ENCODE measurements around the gene LONP1. TPM values are rescaled to one million over a fixed set of nuclear protein-coding genes. Genes with fewer than 3 reads are reported as not detected.

LONP1 gene
- total RNA-seq, 4 donors from 2014 or later, result 39.9 to 134 (median 44.1) TPM

DNA sequence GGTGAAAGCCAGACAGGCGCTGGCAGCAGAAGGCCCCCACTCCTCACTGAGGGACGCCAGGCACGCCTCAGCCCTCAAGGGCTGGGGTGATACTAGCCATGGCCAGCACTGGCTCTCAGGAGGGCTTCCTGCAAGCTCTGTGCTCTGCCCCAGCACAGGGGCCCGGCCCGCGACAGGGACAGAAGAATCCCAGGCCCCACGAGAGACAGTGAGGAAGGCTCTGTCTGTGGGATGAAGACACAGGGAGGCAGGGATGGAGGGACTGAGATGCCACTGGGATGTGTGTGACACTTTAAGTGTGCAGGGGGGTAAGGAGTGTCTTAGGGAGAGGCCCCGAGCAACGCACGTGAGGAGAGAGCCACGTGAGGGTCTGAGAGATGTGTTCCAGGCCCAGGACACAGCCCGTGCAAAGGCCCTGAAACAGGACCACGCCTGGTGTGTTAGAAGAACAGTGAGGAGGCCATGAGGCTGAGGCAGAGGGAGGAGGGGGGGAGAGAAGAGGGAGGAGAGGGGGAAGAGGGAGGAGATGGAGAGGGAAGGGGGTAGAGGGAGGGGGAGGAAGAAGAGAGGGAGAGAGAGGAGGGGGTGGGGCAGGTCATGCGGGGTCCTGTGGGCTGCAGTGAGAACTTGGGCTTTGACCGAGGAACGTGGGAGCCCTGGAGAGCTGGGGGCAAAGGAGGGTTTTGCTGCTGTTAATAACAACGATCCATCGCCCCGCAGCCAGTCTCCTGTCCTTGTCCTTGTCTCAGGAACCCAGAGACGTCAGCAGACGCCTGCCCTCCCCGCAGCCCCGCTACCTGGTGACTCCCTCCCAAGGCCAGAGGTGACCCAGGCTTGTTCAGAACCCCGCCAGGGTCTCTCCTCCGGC lies 22.7 kb downstream of the LONP1 start:
- TF ChIP-seq POLR2A (IDR thresholded peaks at IDR 0.05), result no peak
- TF ChIP-seq CTCF (IDR thresholded peaks at IDR 0.05), result no peak
- no peak for DNase-seq
- Histone ChIP-seq H3K27ac (no peak overlapping the region), H3K9me3 (no peaks in the 10 kb centered on the region), H3K27me3 (no peaks in the 10 kb centered on the region), H3K4me3 (no peak overlapping the region), H3K36me3 (no peaks in the 10 kb centered on the region), H3K4me1 (no peaks in the 10 kb centered on the region)
- intact Hi-C loops (cut with DNase I; ENCODE audit: low total_unique reads), result no loop called here

- DNase-seq, result no peak
- Histone ChIP-seq H3K9me3 (no peaks in the 10 kb centered on the region), H3K27me3 (no peaks in the 10 kb centered on the region), H3K4me1 (no peaks in the 10 kb centered on the region), H3K27ac (no peak overlapping the region), H3K36me3 (no peaks in the 10 kb centered on the region), H3K4me3 (no peak overlapping the region)
- intact Hi-C loops (cut with DNase I; ENCODE audit: low total_unique reads), result no loop called here
- TF ChIP-seq POLR2A (IDR thresholded peaks at IDR 0.05) (no peak), CTCF (IDR thresholded peaks at IDR 0.05) (no peak)
These were observed 23.5 kb downstream of the LONP1 start for GRCh38 chr19:5696196-5697021.

DNA sequence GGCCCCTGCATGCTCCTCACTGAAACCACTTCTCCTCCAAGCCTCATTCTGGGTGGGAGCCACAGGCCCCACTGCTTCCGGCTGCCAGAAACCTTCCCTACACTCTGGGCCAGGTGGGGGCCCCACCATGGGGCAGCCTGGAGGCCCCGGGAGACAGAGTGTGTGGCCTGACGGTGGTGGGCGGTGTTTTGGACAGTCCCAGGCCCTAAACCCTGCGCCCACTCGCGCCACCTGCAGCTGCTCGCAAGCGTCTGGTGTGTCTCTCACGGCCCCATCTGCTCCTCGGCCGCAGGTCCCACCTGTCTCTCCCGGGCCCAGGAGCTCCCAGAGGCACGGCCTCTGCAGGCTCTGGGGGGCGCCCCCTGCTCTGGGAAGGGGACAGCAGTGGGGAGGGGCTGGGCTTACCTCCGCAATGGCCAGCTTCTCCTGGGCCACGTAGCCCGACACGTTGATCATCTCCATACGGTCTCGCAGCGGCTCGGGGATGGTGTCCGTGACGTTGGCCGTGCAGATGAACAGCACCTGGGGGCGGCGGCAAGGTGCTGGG lies 24.2 kb downstream of the LONP1 start:
- H3K4me3 ChIP-seq, result no peak overlapping the region
- intact Hi-C loops (cut with DNase I; ENCODE audit: low total_unique reads), result no loop called here
- no peaks in the 10 kb centered on the region for H3K27me3 ChIP-seq
- TF ChIP-seq POLR2A (IDR thresholded peaks at IDR 0.05) (no peak), CTCF (IDR thresholded peaks at IDR 0.05) (no peak)
- no peaks in the 10 kb centered on the region for H3K9me3 ChIP-seq
- H3K27ac ChIP-seq, result no peak overlapping the region
- H3K36me3 ChIP-seq, result no peaks in the 10 kb centered on the region
- no peaks in the 10 kb centered on the region for H3K4me1 ChIP-seq
- DNase-seq, result no peak

GRCh38 chr19:5694956-5695648 lies 24.8 kb downstream of the LONP1 start:
- no peaks in the 10 kb centered on the region for H3K36me3 ChIP-seq
- intact Hi-C loops (cut with DNase I; ENCODE audit: low total_unique reads), result no loop called here

More at GRCh38 chr19:5694956-5695648, 24.8 kb downstream of the LONP1 start:
- Histone ChIP-seq H3K4me1 (no peaks in the 10 kb centered on the region), H3K27me3 (no peaks in the 10 kb centered on the region), H3K27ac (no peak overlapping the region), H3K9me3 (no peaks in the 10 kb centered on the region), H3K4me3 (no peak overlapping the region)
- DNase-seq, result no peak
- TF ChIP-seq POLR2A (IDR thresholded peaks at IDR 0.05) (no peak), CTCF (IDR thresholded peaks at IDR 0.05) (no peak)

Measured in uterus (tissue), 4 donors.